ENCODE data around the gene LRRC45. TPM values are rescaled to one million over a fixed set of nuclear protein-coding genes. Genes with fewer than 3 reads are reported as not detected.
A peak's percentile ranks its signal among the peaks of the same experiment; 100 is the strongest.

Gene LRRC45
- polyA plus RNA-seq, 3 donors, result 10.8 to 17.5 (median 15.7) TPM

DNA sequence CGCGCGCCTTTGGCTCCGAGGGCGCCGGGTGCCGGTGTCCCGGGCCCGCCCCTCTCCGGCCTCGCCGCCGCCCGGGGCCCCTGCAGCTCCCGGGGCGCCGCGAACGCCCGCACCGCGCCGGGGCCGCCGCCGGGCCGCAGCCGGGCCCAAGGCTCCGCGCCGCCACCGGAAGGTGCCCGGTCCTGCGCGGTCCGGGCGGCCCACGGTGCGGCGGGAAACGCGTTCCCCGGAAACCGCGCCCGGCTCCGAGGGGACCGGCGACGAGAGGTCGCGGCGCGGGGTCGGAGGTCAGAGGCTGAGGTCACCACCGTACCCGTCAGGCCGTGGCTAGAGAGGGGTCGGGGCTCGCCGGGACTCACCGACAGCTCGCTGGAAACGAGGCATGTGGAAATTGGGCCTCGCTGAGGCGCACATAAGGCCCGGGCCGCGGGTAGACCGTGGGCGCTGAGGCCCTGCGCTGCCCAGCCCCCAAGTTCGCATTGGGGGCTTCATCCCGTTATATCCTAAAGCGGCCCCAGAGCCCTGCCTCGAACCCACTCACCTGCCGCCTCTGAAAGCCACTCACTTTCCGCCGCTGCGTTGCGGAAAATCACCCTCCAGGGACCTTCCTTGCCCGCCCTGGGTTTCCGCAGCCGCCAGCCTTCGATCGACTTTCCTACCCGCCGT lies 42.7 kb downstream of the LRRC45 start, which contains the start of gene DUS1L:
Gene DUS1L, minus strand, starts transcription at position 167 of the 666 bp plus-strand sequence. CDS start 745 bp downstream, outside the sequence.
- DNase-seq (ENCODE audit: extremely low read depth in 1 of 11, low read depth in 9 of 11, low spot score in 4 of 11), result peak in 6 of 11 donors; percentile 11 to 57 (median 44)

DNA sequence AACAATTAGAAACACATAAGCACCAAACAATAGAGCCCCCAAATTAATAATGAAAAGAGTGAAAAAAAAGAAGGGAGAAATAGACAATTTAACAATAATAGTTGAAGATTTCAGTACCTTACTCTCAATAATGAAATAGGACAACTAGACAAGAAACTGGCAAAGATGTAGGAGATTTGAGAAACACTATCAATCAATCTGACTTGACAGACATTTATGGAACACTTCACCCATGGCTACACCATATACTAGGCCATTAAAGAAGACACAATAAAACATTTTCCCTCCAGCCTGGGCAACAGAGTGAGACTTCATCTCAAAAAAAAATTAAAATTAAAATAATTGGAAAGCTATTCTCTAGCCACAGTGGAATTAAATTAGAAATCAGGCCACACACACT lies 47.5 kb downstream of the LRRC45 start:
- no peak for DNase-seq (ENCODE audit: extremely low read depth in 1 of 11, low read depth in 9 of 11, low spot score in 4 of 11)

DNA sequence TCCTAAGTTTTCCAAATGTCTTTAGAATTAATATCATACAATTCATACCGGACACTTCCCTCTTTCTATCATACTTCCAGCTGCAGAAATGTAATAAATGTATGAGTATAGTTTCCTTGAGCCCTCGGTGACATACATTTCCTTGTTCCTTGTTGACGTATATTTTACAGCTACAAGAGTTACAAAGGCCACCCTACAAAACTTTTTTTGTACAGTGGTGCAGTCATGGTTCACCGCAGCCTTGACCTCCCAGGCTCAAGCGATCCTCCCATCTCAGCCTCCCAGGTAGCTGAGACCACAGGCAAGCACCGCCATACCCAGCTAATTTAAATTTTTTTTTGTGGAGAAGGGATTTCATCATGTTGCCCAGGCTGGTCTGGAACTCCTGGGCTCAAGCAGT lies 49.7 kb downstream of the LRRC45 start:
- no peak for DNase-seq (ENCODE audit: extremely low read depth in 1 of 11, low read depth in 9 of 11, low spot score in 4 of 11)

DNA sequence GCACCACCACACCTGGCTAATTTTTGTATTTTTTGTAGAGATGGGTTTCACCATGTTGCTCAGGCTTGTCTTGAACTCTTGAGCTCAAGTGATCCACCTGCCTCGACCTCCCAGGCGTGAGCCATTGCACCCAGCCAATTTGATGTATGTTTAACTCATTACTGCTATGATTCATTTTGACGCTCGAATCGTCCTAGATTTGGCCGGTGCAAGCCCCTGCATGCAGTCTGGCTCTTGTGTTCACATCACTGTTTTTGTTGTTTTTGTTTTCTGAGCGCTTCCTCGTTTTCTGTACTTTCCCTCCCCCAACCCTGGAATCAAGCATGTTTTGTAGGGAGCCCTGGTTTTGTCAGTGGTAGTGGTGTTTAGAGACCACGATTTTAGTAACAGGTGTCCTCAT lies 50.3 kb downstream of the LRRC45 start:
- DNase-seq (ENCODE audit: extremely low read depth in 1 of 11, low read depth in 9 of 11, low spot score in 4 of 11), result no peak

DNA sequence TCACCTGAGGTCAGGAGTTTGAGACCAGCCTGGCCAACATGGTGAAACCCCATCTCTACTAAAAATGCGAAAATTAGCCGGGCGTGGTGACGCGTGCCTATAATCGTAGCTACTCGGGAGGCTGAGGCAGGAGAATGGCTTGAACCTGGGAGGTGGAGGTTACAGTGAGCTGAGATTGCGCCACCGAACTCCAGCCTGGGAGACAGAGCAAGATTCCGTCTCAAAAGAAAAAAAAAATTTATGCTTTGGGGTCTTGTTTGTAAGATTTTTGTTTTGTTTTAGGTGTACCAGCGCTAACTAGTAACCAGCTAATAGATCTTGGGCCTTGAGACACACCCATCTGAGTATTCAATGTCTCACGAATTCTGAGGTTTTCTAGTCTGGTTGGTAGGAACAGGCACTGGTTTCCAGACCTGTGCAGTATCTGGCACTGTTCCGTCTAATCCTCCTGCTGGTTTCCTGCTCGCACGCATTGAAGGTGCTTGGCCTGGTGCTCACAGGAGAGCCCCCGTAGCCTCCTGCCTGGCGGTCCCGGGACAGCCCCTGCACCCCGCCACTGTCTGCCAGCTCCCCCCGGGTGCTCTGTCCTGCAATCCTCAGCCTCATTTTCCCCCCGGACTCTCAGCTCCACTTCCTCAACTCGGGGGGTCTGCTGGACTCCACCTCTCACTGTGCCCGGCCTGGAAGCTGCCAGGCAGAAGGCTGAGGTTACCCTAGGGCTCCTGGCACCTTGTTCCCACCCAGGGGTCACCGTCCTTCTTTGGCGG lies 53.1 kb downstream of the LRRC45 start:
- no peak for DNase-seq (ENCODE audit: extremely low read depth in 1 of 11, low read depth in 9 of 11, low spot score in 4 of 11)

DNA sequence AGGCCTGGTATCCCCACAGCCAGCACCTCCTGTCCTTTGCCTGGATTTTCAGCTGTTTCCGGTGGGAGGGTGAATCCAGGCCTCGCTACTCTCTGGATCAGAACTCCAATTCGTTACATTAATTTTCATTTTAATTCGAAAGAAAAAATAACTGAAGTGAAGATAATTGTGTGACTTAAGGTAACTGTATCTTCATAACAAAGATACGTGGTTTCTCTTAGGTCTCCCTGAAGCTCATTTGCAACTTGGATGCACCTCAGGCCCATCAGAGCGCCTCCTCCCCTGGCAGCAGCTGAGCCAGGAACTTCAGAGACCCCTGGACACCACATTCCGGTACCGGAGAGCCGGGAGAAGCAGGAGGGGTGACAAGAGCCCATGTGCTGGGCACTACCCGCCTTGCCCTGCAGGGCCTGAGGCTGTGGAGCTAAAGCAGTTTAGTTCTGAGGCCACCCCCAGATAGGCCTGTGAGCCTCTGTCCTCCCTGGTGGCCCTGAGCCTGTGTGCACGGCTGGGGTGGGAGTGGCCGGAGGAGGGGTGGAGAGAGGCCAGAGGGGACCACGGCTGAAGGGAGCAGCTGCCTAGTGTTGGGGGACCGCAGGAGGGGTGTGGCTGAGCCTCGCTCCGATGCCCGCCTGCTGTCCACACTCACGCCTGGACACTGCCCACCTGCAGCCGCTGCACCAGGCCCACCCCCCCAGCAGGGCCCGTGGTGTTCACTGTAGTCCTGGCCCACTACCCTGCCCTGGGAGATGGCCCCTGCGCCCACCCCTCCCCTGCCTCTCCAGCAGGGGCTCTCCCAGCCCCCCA lies 53.9 kb downstream of the LRRC45 start:
- DNase-seq (ENCODE audit: extremely low read depth in 1 of 11, low read depth in 9 of 11, low spot score in 4 of 11), result no peak

DNA sequence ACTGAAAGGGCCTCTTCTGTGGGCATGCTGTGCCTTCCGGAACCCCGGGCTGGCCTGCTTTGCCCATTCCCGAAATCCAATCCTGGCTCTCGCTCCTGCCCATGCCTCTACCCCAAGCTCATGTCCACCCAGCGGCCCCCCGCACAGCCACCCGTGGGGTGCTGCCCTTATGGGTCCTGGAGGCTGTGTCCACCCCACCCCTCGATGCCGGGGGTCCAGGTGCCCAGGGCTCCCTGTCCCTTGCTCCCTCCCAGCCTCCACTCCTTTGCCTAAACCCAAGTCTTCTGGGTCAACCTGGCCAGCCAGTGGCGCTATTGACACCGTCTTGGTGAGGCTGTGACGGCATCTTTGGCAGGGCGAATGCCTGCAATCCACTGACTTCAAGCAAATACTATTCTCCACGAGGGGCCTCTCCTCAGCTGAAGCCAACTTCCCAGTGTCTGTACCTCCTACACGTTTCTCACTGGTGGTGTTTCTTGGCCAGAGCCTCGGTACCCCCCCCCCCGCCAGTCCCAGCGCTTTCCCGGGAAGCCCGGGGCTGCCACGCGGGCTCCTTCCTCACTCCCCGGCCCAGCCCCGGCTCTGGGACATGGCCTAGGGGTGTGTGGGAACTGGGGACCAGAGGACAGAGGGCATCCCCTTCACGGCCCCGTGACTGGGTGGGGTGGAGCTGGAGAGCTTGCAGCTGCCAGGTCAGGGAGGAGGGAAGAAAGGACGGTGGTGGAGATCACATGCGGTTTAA lies 54.7 kb downstream of the LRRC45 start:
- DNase-seq (ENCODE audit: extremely low read depth in 1 of 11, low read depth in 9 of 11, low spot score in 4 of 11), result no peak

DNA sequence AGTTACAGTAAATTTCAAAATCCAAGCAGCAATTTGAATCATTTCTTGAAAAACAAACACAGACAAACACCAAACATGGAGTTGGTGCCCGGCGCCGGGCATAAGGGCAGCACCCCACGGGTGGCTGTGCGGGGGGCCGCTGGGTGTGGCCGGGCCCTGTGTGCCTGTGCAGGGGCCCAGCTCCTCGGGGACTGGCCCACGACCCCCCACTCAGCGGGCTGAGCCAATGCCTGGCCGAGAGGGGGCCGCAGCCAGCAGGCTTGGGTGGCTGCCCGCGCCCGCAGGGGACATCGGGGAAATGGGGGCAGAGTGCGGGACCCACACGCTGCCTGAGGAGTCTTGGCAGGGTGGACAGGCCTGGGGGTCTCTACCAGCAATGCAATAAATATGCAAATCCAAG lies 55.3 kb downstream of the LRRC45 start:
- no peak for DNase-seq (ENCODE audit: extremely low read depth in 1 of 11, low read depth in 9 of 11, low spot score in 4 of 11)

DNA sequence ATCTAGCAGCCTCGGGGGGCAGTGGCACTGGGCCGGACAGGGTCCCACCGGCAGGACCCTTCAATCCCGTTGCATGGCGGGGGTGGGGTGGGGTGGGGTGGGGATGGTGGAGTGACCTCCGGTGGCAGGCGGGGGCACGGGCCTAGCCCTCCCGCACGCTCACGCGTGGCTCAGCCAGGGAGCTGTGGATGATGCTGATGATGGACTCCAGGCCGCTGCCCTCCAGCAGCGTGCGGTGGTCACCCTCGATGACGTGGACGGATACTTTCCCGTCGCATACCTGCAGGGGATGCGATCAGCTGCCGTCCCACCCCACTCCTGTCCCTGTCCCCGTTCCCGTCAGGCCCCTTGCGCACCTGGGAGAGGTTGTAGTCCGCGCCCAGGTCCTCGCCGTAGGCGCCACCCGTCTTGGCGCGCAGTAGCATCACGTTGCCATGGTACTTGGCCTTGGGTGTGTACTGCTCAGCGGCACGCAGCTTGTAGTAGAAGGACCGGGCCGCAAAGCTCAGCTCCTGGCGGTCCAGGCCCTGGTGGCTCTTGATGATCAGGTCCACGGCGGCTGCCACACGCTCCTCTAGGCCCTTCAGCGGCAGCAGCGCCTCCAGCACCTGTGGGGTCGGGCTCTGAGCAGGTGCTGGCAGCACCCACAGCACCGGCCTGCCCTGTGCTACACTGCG lies 56.0 kb downstream of the LRRC45 start:
- no peak for DNase-seq (ENCODE audit: extremely low read depth in 1 of 11, low read depth in 9 of 11, low spot score in 4 of 11)

DNA sequence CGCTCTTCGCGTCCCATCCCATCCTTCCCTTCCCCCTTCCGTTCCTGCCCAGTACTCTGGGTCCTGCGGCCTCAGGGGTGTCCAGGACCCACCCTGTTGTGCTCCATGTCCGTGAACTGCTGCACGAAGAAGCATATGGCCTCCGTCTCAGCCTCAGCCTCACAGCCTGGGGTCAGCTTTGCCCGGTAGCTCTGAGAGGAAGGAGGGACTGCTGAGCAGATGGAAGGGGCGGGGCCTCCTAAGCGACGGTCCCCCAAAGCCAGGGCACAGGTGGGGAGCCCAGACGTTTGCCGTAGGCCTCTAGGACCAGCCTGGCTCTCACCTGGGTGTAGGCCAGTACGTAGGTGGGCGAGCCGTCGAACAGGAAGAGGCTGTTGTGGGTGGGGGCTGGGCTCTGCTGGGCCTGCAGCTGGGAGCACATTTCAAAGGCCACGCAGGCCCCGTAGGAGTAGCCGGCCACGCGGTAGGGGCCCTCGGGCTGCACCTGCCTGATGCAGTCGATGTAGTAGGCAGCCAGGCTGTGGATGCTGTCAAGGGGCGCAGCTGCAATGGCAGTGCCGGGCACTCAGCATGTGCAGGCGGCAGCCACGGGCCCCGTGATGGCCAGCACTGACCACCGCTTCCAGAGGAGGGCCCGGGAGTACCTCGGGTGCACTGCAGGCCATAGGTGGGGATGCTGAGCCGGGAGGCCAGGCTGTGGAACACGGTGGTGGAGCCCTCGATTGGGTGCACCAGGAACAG lies 57.1 kb downstream of the LRRC45 start:
- DNase-seq (ENCODE audit: extremely low read depth in 1 of 11, low read depth in 9 of 11, low spot score in 4 of 11), result no peak

Other genes with a start within 250 kb of the LRRC45 start
- 10 to 100 TPM in 2 of 3 donors, 1 to 10 TPM in 1; 7.1 to 17.7 (median 12.5) TPM for gene GCGR, start 219.2 kb upstream of the LRRC45 start, polyA plus RNA-seq (ENCODE audit: insufficient read length in 3 of 3)
- gene MCRIP1, start 190.0 kb upstream of the LRRC45 start, polyA plus RNA-seq (ENCODE audit: insufficient read length in 3 of 3), result 100 to 1,000 TPM in 2 of 3 donors, 10 to 100 TPM in 1; 61.8 to 109 (median 107) TPM
- under 1 TPM; 0.12 to 0.45 (median 0.17) TPM for gene PPP1R27, start 188.3 kb upstream of the LRRC45 start, polyA plus RNA-seq (ENCODE audit: insufficient read length in 3 of 3)
- gene P4HB, start 162.8 kb upstream of the LRRC45 start, polyA plus RNA-seq (ENCODE audit: insufficient read length in 3 of 3), result 100 to 1,000 TPM; 401 to 475 (median 404) TPM
- gene ARHGDIA, start 152.0 kb upstream of the LRRC45 start, polyA plus RNA-seq (ENCODE audit: insufficient read length in 3 of 3), result 100 to 1,000 TPM; 145 to 242 (median 217) TPM
- 10 to 100 TPM; 66.5 to 99.3 (median 76.1) TPM for gene ALYREF, start 131.7 kb upstream of the LRRC45 start, polyA plus RNA-seq (ENCODE audit: insufficient read length in 3 of 3)
- gene ANAPC11, start 131.6 kb upstream of the LRRC45 start, polyA plus RNA-seq (ENCODE audit: insufficient read length in 3 of 3), result 100 to 1,000 TPM in 1 of 3 donors, 10 to 100 TPM in 2; 63.8 to 110 (median 93.7) TPM
- 1 to 10 TPM in 1 of 3 donors, under 1 TPM in 2; 0.93 to 1.4 (median 0.97) TPM for gene NPB, start 121.1 kb upstream of the LRRC45 start, polyA plus RNA-seq (ENCODE audit: insufficient read length in 3 of 3)
- gene PCYT2, start 111.9 kb upstream of the LRRC45 start, polyA plus RNA-seq (ENCODE audit: insufficient read length in 3 of 3), result 10 to 100 TPM; 40.1 to 48.5 (median 45.5) TPM
- 10 to 100 TPM; 11.0 to 21.1 (median 14.1) TPM for gene SIRT7, start 105.1 kb upstream of the LRRC45 start, polyA plus RNA-seq (ENCODE audit: insufficient read length in 3 of 3)
- gene MAFG, start 95.6 kb upstream of the LRRC45 start, polyA plus RNA-seq (ENCODE audit: insufficient read length in 3 of 3), result 10 to 100 TPM; 12.4 to 14.8 (median 13.8) TPM
- gene PYCR1, start 86.0 kb upstream of the LRRC45 start, polyA plus RNA-seq (ENCODE audit: insufficient read length in 3 of 3), result 10 to 100 TPM; 22.6 to 39.4 (median 26.8) TPM
- gene MYADML2, start 76.1 kb upstream of the LRRC45 start, polyA plus RNA-seq (ENCODE audit: insufficient read length in 3 of 3), result under 1 TPM; 0.10 to 0.30 (median 0.14) TPM
- gene NOTUM, start 62.1 kb upstream of the LRRC45 start, polyA plus RNA-seq (ENCODE audit: insufficient read length in 3 of 3), result 1 to 10 TPM; 1.9 to 3.5 (median 3.3) TPM
- 10 to 100 TPM; 20.1 to 39.0 (median 35.2) TPM for gene ASPSCR1, start 45.7 kb upstream of the LRRC45 start, polyA plus RNA-seq (ENCODE audit: insufficient read length in 3 of 3)
- 10 to 100 TPM; 28.8 to 47.2 (median 40.8) TPM for gene CENPX, start 427 bp upstream of the LRRC45 start, polyA plus RNA-seq (ENCODE audit: insufficient read length in 3 of 3)
- 10 to 100 TPM in 2 of 3 donors, 1 to 10 TPM in 1; 8.3 to 16.2 (median 11.7) TPM for gene RAC3, start 8.4 kb downstream of the LRRC45 start, polyA plus RNA-seq (ENCODE audit: insufficient read length in 3 of 3)
- 100 to 1,000 TPM in 1 of 3 donors, 10 to 100 TPM in 2; 78.9 to 120 (median 88.7) TPM for gene DCXR, start 14.4 kb downstream of the LRRC45 start, polyA plus RNA-seq (ENCODE audit: insufficient read length in 3 of 3)
- gene RFNG, start 28.5 kb downstream of the LRRC45 start, polyA plus RNA-seq (ENCODE audit: insufficient read length in 3 of 3), result 10 to 100 TPM; 28.5 to 57.8 (median 47.2) TPM
- gene GPS1, start 28.6 kb downstream of the LRRC45 start, polyA plus RNA-seq (ENCODE audit: insufficient read length in 3 of 3), result 100 to 1,000 TPM in 2 of 3 donors, 10 to 100 TPM in 1; 98.3 to 138 (median 132) TPM
- 10 to 100 TPM; 66.2 to 92.0 (median 90.5) TPM for gene DUS1L, start 42.5 kb downstream of the LRRC45 start, polyA plus RNA-seq (ENCODE audit: insufficient read length in 3 of 3)
- 10 to 100 TPM; 32.1 to 58.6 (median 50.4) TPM for gene FASN, start 74.9 kb downstream of the LRRC45 start, polyA plus RNA-seq (ENCODE audit: insufficient read length in 3 of 3)
- 10 to 100 TPM; 47.3 to 90.6 (median 57.0) TPM for gene CCDC57, start 189.5 kb downstream of the LRRC45 start, polyA plus RNA-seq (ENCODE audit: insufficient read length in 3 of 3)
- gene SLC16A3, start 205.7 kb downstream of the LRRC45 start, polyA plus RNA-seq (ENCODE audit: insufficient read length in 3 of 3), result 10 to 100 TPM in 2 of 3 donors, 1 to 10 TPM in 1; 9.0 to 36.8 (median 10.5) TPM

Data from renal cortex interstitium (tissue), 11 donors.